ENCODE data around the gene MAML3. TPM values are rescaled to one million over a fixed set of nuclear protein-coding genes. Genes with fewer than 3 reads are reported as not detected.
A peak's percentile ranks its signal among the peaks of the same experiment; 100 is the strongest.

Gene MAML3
- total and polyA plus RNA-seq, 10 donors, result 0.63 to 18.4 (median 12.7) TPM

DNA sequence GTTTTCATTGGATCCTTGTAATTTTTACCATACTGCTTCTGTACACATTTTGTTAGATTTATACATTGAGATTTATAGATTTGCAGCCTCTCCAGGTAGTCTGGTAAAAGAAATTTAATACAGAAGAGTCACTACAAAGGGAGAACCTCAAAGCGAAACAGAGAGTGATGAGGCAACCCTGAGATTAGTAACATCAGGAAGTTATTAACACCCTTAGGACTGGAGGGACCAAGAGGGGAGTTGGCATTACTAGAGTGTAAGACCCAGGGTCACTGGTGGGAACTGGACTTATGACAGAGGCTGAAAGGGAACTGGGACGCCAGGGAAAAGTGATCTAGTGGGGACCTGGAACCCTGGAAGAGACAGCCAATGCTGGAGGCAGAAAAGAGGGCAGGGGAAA lies 20.6 kb upstream of the MAML3 start:
- Histone ChIP-seq H3K9me3 (no peaks in the 10 kb centered on the region), H3K4me1 (no peaks in the 10 kb centered on the region), H3K36me3 (no peaks in the 10 kb centered on the region), H3K27ac (no peak overlapping the region), H3K27me3 (replicated peaks in 1 of 7) (no peaks in the 10 kb centered on the region), H3K4me3 (no peak overlapping the region)
- 51 to 80% (median 62%) methylated on average over 2 of the region's 2 CpGs for WGBS, 5 donors
- TF ChIP-seq POLR2A (IDR thresholded peaks at IDR 0.05) (no peak), POLR2AphosphoS5 (IDR thresholded peaks at IDR 0.05) (no peak)
- TF ChIP-seq, protein P1, sequence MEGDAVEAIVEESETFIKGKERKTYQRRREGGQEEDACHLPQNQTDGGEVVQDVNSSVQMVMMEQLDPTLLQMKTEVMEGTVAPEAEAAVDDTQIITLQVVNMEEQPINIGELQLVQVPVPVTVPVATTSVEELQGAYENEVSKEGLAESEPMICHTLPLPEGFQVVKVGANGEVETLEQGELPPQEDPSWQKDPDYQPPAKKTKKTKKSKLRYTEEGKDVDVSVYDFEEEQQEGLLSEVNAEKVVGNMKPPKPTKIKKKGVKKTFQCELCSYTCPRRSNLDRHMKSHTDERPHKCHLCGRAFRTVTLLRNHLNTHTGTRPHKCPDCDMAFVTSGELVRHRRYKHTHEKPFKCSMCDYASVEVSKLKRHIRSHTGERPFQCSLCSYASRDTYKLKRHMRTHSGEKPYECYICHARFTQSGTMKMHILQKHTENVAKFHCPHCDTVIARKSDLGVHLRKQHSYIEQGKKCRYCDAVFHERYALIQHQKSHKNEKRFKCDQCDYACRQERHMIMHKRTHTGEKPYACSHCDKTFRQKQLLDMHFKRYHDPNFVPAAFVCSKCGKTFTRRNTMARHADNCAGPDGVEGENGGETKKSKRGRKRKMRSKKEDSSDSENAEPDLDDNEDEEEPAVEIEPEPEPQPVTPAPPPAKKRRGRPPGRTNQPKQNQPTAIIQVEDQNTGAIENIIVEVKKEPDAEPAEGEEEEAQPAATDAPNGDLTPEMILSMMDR (IDR thresholded peaks at IDR 0.05 in 8 of 11, conservative IDR thresholded peaks at IDR 0.05 in 3 of 11), result no peak
- intact Hi-C loops (cut with DNase I; ENCODE audit: low total_unique reads), result no loop called here
- DNase-seq, result no peak

DNA sequence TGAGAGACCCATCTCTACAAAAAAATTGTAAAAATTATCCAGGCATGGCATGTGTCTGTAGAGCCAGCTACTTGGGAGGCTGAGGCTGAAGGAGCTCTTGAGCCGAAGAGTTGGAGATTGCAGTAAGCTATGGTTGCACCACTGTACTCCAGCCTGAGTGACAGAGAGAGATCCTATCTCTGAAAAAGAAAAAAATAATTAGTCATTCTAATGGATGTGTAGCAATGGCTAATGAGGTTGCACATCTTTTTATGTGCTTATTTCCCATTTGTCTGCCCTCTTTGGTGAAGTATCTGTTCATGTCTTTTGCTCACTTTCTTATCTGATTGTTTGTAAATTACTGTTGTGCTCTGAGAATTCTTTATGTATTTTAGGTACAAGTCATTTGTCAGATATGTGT lies 19.0 kb upstream of the MAML3 start:
- H3K27ac ChIP-seq, result peak overlapping the region in 1 of 8 donors; percentile 14
- H3K9me3 ChIP-seq, result no peaks in the 10 kb centered on the region
- H3K36me3 ChIP-seq, result no peaks in the 10 kb centered on the region
- no peak for DNase-seq
- intact Hi-C loops (cut with DNase I; ENCODE audit: low total_unique reads), result no loop called here
- no peaks in the 10 kb centered on the region for H3K4me1 ChIP-seq
- WGBS, 5 donors, result 56 to 85% (median 70%) methylated on average over 1 of the region's 1 CpG
- TF ChIP-seq POLR2A (IDR thresholded peaks at IDR 0.05) (no peak), POLR2AphosphoS5 (IDR thresholded peaks at IDR 0.05) (no peak)
- TF ChIP-seq, protein P1 (IDR thresholded peaks at IDR 0.05 in 8 of 11, conservative IDR thresholded peaks at IDR 0.05 in 3 of 11), result no peak
- no peaks in the 10 kb centered on the region for H3K27me3 ChIP-seq (replicated peaks in 1 of 7)
- H3K4me3 ChIP-seq, result no peak overlapping the region

DNA sequence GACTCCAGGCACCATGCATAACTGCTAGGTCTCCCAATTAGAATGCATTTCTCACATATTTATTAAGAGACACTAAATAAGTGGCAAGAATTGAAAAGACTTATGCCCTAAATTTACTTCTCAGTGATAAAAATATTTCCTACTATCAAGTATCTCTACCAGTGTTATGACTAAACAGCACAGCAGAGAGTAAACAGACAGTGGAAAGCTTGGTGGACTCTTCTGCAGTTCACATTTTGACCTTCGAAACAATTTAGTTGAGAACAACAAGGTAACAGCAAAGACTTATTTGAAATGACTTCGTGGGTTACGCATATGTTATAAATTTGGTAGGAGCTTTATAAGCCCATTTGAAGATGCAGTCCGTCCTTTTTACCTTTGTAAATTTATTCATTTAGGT lies 16.3 kb upstream of the MAML3 start:
- Histone ChIP-seq H3K4me1 (no peaks in the 10 kb centered on the region), H3K27ac (no peak overlapping the region), H3K27me3 (replicated peaks in 1 of 7) (no peaks in the 10 kb centered on the region), H3K9me3 (no peaks in the 10 kb centered on the region), H3K36me3 (no peaks in the 10 kb centered on the region), H3K4me3 (no peak overlapping the region)
- WGBS, 5 donors, result 91 to 97% (median 93%) methylated on average over 4 of the region's 4 CpGs
- DNase-seq, result no peak
- no peak for TF ChIP-seq POLR2AphosphoS5 (IDR thresholded peaks at IDR 0.05)
- no peak for TF ChIP-seq POLR2A (IDR thresholded peaks at IDR 0.05)
- TF ChIP-seq, protein P1 (IDR thresholded peaks at IDR 0.05 in 8 of 11, conservative IDR thresholded peaks at IDR 0.05 in 3 of 11), result no peak
- intact Hi-C loops (cut with DNase I; ENCODE audit: low total_unique reads), result no loop called here

DNA sequence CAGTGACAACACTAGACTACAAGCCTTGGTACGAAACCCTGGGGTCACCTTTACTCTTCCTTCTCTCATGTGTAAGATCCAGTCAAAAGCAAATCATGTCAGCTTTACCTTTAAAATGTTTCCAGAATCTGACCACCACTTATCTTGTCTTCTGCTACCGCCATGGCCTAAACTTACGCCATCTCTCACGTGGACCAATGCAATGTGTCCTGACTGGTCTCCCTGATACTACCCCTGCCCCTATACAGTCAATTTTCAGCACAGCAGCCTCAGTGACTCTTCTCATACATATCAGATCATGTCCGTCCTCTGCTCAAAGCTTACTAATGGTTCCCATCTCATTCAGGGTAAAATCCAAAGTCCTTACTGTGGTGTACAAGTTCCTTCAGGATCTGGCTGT lies 15.0 kb upstream of the MAML3 start:
- intact Hi-C loops (cut with DNase I; ENCODE audit: low total_unique reads), result no loop called here
- H3K4me3 ChIP-seq, result no peak overlapping the region
- H3K27me3 ChIP-seq (replicated peaks in 1 of 7), result no peaks in the 10 kb centered on the region
- no peaks in the 10 kb centered on the region for H3K4me1 ChIP-seq
- no peaks in the 10 kb centered on the region for H3K9me3 ChIP-seq
- H3K27ac ChIP-seq, result no peak overlapping the region
- TF ChIP-seq, protein P1 (IDR thresholded peaks at IDR 0.05 in 8 of 11, conservative IDR thresholded peaks at IDR 0.05 in 3 of 11), result no peak
- no peak for TF ChIP-seq POLR2A (IDR thresholded peaks at IDR 0.05)
- no peaks in the 10 kb centered on the region for H3K36me3 ChIP-seq
- 91 to 99% (median 95%) methylated on average over 5 of the region's 5 CpGs for WGBS, 5 donors
- no peak for DNase-seq

All from spleen (tissue), 11 donors.